Epithelial cell of esophagus (primary cell): Measurements from ENCODE around the gene LRMDA.

Experiments
- DNase-seq: peaks from one replicate; pipeline ENCODE4 v3.0.0; 2010; ENCODE audit warnings: low read depth
- H3K4me3 ChIP-seq: 2 replicates; pipeline ENCODE4 v1.5.1; 2011; ENCODE audit warnings: mild to moderate bottlenecking, low read length, control low read depth
- TF ChIP-seq, protein P1 (sequence below): IDR thresholded peaks from 2 replicates; pipeline ENCODE4 v1.5.1; 2011; ENCODE audit warnings: low read depth, mild to moderate bottlenecking, low read length, control low read depth, inconsistent platforms; ENCODE audit not compliant: insufficient read depth; ENCODE audit errors: missing control alignments

LRMDA gene

GRCh38 chr10:75440271-75440793 lies 8.9 kb downstream of the LRMDA start:
- TF ChIP-seq, protein P1, sequence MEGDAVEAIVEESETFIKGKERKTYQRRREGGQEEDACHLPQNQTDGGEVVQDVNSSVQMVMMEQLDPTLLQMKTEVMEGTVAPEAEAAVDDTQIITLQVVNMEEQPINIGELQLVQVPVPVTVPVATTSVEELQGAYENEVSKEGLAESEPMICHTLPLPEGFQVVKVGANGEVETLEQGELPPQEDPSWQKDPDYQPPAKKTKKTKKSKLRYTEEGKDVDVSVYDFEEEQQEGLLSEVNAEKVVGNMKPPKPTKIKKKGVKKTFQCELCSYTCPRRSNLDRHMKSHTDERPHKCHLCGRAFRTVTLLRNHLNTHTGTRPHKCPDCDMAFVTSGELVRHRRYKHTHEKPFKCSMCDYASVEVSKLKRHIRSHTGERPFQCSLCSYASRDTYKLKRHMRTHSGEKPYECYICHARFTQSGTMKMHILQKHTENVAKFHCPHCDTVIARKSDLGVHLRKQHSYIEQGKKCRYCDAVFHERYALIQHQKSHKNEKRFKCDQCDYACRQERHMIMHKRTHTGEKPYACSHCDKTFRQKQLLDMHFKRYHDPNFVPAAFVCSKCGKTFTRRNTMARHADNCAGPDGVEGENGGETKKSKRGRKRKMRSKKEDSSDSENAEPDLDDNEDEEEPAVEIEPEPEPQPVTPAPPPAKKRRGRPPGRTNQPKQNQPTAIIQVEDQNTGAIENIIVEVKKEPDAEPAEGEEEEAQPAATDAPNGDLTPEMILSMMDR = no peak
- H3K4me3 ChIP-seq = no peak overlapping the region
- DNase-seq = no peak

DNA sequence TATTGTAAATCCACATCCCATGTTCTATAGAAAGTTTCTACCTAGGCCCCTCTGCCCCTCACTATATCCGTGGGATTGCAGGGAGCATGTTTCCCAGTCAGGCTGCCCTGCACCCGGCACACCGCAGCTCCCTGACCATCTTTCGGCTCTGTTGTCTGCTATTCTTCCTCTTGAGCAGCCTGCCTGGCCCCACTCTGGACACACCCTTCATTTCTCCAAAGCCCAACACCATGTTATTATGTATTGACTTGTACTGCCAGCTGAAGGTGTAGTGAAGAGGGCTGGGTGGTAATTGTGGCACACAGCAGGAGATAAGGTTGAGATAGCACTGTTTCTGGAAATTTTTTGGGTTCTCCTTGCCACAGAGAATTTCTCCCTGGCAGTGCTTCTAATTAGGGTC lies 9.8 kb downstream of the LRMDA start:
- no peak for DNase-seq
- no peak overlapping the region for H3K4me3 ChIP-seq
- TF ChIP-seq, protein P1 = no peak

DNA sequence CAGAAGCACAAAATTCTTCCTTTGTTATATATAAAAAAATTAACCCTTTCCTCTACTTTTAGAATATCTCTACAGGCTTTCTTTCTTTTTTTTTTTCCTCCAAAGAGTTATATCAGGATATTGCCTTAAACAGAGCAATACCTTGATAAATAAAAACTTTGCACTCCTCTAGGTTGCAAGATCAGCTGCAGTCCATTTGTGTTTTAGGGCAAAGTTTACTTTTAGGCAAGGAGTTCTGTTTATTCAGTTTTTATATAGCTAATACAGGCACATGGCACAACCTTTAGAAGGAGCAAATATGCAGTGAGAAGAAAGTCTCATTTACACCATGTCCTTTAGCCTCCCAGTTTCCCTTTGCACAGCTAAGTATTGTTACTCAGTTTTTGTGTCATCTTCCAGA lies 10.3 kb downstream of the LRMDA start:
- TF ChIP-seq, protein P1 = no peak
- no peak overlapping the region for H3K4me3 ChIP-seq
- no peak for DNase-seq

DNA sequence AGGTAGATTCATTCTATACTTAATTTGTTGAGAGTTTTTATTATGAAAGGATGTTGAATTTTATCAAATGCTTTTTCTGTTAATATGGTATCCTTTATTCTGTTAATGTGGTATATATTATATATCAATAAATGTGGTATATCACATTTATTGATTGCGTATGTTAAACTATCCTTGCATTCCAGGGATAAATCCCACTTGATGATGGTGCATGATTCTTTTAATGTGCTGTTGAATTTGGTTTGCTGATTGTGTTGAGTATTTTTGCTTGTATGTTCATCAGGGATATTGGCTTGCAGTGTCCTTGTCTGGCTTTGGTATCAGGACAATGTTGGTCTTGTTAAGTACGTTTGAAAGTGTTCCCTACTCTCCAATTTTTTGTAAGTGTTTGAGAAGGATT lies 11.9 kb downstream of the LRMDA start:
- DNase-seq = no peak
- H3K4me3 ChIP-seq = no peak overlapping the region
- TF ChIP-seq, protein P1 = no peak

DNA sequence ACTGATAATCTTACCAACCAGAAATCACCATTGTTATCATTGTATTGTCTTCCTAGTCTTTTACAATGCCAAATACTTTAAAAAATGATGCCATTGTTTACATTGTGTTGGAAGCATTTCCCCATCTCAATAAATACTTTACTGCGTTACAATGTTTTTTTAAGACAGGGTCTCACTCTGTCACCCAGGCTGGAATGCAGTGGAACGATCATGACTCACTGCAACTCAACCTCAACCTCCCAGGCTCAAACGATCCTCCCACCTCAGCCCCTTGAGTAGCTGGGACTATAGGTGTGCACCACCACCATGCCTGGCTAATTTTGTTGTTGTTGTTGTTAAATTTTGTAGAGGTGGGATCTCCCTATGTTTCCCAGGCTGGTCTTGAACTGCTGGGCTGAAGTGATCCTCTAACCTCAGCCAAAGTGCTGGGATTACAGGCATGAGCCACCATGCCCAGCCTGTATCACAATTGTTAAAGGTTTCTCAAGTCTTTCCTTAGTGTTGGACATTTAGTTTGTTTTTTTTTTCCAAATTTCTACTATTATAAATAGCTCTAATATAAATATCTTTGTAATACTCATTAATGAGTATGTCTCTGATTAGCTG lies 13.5 kb downstream of the LRMDA start:
- peak; percentile 6 for DNase-seq
- TF ChIP-seq, protein P1 = no peak
- H3K4me3 ChIP-seq = no peak overlapping the region

- H3K4me3 ChIP-seq = no peak overlapping the region
- TF ChIP-seq, protein P1 = no peak
- no peak for DNase-seq
These were observed 15.1 kb downstream of the LRMDA start for GRCh38 chr10:75446508-75446907.

GRCh38 chr10:75448166-75448565 lies 16.7 kb downstream of the LRMDA start:
- TF ChIP-seq, protein P1 = no peak
- DNase-seq = no peak
- no peak overlapping the region for H3K4me3 ChIP-seq
